HepG2 (cell line): ENCODE measurements around the gene COBL. TPM values are rescaled to one million over a fixed set of nuclear protein-coding genes. Genes with fewer than 3 reads are reported as not detected.

Source experiments
- AGO2 ChIP-seq: fragments of 200-400 bp; formaldehyde crosslinking; optimal IDR thresholded peaks from 2 replicates; pipeline ENCODE3; 2017; ENCODE audit warnings: mild to moderate bottlenecking, low read depth, low read length, moderate library complexity
- AHDC1 ChIP-seq: sonication (generic); formaldehyde crosslinking; IDR thresholded peaks from 2 replicates; pipeline ENCODE4 v1.5.1; 2020; ENCODE audit warnings: mild to moderate bottlenecking, missing genetic modification reagents, borderline replicate concordance
- ARID2 ChIP-seq: sonication (generic); formaldehyde crosslinking; IDR thresholded peaks from 2 replicates; pipeline ENCODE4 v1.8.1; 2022; ENCODE audit warnings: mild to moderate bottlenecking, missing genetic modification reagents, borderline replicate concordance
- CREB3 ChIP-seq: sonication (generic); formaldehyde crosslinking; IDR thresholded peaks from 2 replicates; pipeline ENCODE4 v1.5.0; 2020; ENCODE audit warnings: missing genetic modification reagents
- ESRRA ChIP-seq: sonication (generic); formaldehyde crosslinking; IDR thresholded peaks from 2 replicates; pipeline ENCODE4 v1.5.1; 2020; ENCODE audit warnings: mild to moderate bottlenecking, low read depth, missing genetic modification reagents
- FOXC1 ChIP-seq: sonication (generic); formaldehyde crosslinking; IDR thresholded peaks from 2 replicates; pipeline ENCODE4 v1.8.0; 2022; ENCODE audit warnings: mild to moderate bottlenecking, missing genetic modification reagents, borderline replicate concordance
- ISX ChIP-seq: sonication (generic); formaldehyde crosslinking; conservative IDR thresholded peaks from 2 replicates; pipeline ENCODE4 v1.5.0; 2020; ENCODE audit warnings: missing genetic modification reagents
- MED1 ChIP-seq: sonication (generic); formaldehyde crosslinking; IDR thresholded peaks from 2 replicates; pipeline ENCODE4 v1.4.0; 2020; ENCODE audit warnings: missing genetic modification reagents
- MTA1 ChIP-seq: sonication (generic); formaldehyde crosslinking; IDR thresholded peaks from 2 replicates; pipeline ENCODE4 v1.4.0; 2020; ENCODE audit warnings: missing genetic modification reagents, mild to moderate bottlenecking, borderline replicate concordance
- PLSCR1 ChIP-seq: sonication (generic); formaldehyde crosslinking; IDR thresholded peaks from 2 replicates; pipeline ENCODE4 v1.5.0; 2020; ENCODE audit warnings: missing genetic modification reagents, mild to moderate bottlenecking, borderline replicate concordance
- RARA ChIP-seq: IDR thresholded peaks from 2 replicates; pipeline ENCODE4 v1.6.1; 2016; ENCODE audit warnings: missing genetic modification reagents, missing compliant biosample characterization
- SP5 ChIP-seq: IDR thresholded peaks from 2 replicates; pipeline ENCODE4 v1.6.1; 2016; ENCODE audit warnings: low read depth, borderline replicate concordance
- STAG1 ChIP-seq: sonication (generic); formaldehyde crosslinking; IDR thresholded peaks from 2 replicates; pipeline ENCODE4 v1.4.0; 2020; ENCODE audit warnings: missing genetic modification reagents
- TBX2 ChIP-seq: sonication (generic); formaldehyde crosslinking; IDR thresholded peaks from 2 replicates; pipeline ENCODE4 v1.5.0; 2020; ENCODE audit warnings: missing genetic modification reagents, mild to moderate bottlenecking, borderline replicate concordance
- TEAD3 ChIP-seq: optimal IDR thresholded peaks from 2 replicates; pipeline ENCODE3; 2016; ENCODE audit warnings: borderline replicate concordance
- ZBTB43 ChIP-seq: sonication (generic); formaldehyde crosslinking; conservative IDR thresholded peaks from 2 replicates; pipeline ENCODE4 v1.4.0; 2020; ENCODE audit warnings: missing genetic modification reagents
- ZNF460 ChIP-seq: sonication (generic); formaldehyde crosslinking; IDR thresholded peaks from 2 replicates; pipeline ENCODE4 v1.5.1; 2020; ENCODE audit warnings: missing genetic modification reagents, mild to moderate bottlenecking, borderline replicate concordance
- ZNF501 ChIP-seq: sonication (generic); formaldehyde crosslinking; IDR thresholded peaks from 2 replicates; pipeline ENCODE4 v1.5.1; 2020; ENCODE audit warnings: mild to moderate bottlenecking, moderate library complexity, missing genetic modification reagents
- ZNF782 ChIP-seq: sonication (generic); formaldehyde crosslinking; IDR thresholded peaks from 2 replicates; pipeline ENCODE4 v1.4.0; 2020; ENCODE audit warnings: missing genetic modification reagents, mild to moderate bottlenecking, borderline replicate concordance
- polyA plus RNA-seq, 8 experiments: library from polyadenylated mRNA; depleted of rRNA in 3 of 8; stranded (reverse) in 7 of 8; unstranded in 1 of 8; fragments of >200 nt; fragmentation: Illumina TruSeq in 4 of 8; extraction: Trizol in 4 of 8; gene quantifications; 2 replicates each; pipeline versions ENCODE4 v1.2.1 to v1.2.3, GENCODE V29; 2011 to 2016; ENCODE audit warnings: low read depth in 4 of 8, missing spikeins in 1 of 8, mixed read lengths in 1 of 8; ENCODE audit not compliant: insufficient read depth in 1 of 8
- total RNA-seq, 5 experiments: library from RNA; depleted of rRNA; stranded (reverse); fragments of >200 nt; fragmentation: Illumina TruSeq; extraction: Trizol; gene quantifications; 2 replicates each; pipeline ENCODE4 v1.2.3, GENCODE V29; 2016; ENCODE audit warnings: low read depth in 1 of 5

Gene COBL
- total and polyA plus RNA-seq, 2 of the 13 experiments (the other 11 are each of a cell fraction or from before 2014, with no cell fraction given), result 3.8 to 4.9 TPM

GRCh38 chr7:51315393-51316261, 982 bp downstream of the COBL start (continued):
- TF ChIP-seq AHDC1 (CRISPR knock-in tag) (peak; percentile 19; the same call in 1 of the 2 replicates), SP5 (no peak), TEAD3 (CRISPR knock-in tag) (peak; percentile 90), FOXC1 (CRISPR knock-in tag) (peak; percentile 54; the same call in 1 of the 2 replicates), ZNF501 (CRISPR knock-in tag) (peak; percentile 64), MTA1 (CRISPR knock-in tag) (peak; percentile 56; the same call in 1 of the 2 replicates), STAG1 (CRISPR knock-in tag) (0 out of 2 replicates have a peak, but pooled peaks have one; percentile 10), ESRRA (CRISPR knock-in tag) (peak; percentile 64; the same call in 1 of the 2 replicates), RARA (peak; percentile 20; the same call in 1 of the 2 replicates), CREB3 (CRISPR knock-in tag) (peak; percentile 46; the same call in 1 of the 2 replicates), ZNF782 (CRISPR knock-in tag) (no peak; the same call in 1 of the 2 replicates), ARID2 (no peak), ISX (CRISPR knock-in tag) (0 out of 2 replicates have a peak, but pooled peaks have one; percentile 49), AGO2 (peak; percentile 83), ZNF460 (CRISPR knock-in tag) (no peak), PLSCR1 (CRISPR knock-in tag) (no peak), ZBTB43 (peak; percentile 63; the same call in 1 of the 2 replicates), MED1 (CRISPR knock-in tag) (peak; percentile 64; the same call in 1 of the 2 replicates), TBX2 (CRISPR knock-in tag) (peak; percentile 53; the same call in 1 of the 2 replicates)
